Measurements from ENCODE around the gene TIMP2. TPM values are rescaled to one million over a fixed set of nuclear protein-coding genes. Genes with fewer than 3 reads are reported as not detected.

TIMP2 gene
- total RNA-seq, 1 donor from 2014 or later, result 535 TPM

DNA sequence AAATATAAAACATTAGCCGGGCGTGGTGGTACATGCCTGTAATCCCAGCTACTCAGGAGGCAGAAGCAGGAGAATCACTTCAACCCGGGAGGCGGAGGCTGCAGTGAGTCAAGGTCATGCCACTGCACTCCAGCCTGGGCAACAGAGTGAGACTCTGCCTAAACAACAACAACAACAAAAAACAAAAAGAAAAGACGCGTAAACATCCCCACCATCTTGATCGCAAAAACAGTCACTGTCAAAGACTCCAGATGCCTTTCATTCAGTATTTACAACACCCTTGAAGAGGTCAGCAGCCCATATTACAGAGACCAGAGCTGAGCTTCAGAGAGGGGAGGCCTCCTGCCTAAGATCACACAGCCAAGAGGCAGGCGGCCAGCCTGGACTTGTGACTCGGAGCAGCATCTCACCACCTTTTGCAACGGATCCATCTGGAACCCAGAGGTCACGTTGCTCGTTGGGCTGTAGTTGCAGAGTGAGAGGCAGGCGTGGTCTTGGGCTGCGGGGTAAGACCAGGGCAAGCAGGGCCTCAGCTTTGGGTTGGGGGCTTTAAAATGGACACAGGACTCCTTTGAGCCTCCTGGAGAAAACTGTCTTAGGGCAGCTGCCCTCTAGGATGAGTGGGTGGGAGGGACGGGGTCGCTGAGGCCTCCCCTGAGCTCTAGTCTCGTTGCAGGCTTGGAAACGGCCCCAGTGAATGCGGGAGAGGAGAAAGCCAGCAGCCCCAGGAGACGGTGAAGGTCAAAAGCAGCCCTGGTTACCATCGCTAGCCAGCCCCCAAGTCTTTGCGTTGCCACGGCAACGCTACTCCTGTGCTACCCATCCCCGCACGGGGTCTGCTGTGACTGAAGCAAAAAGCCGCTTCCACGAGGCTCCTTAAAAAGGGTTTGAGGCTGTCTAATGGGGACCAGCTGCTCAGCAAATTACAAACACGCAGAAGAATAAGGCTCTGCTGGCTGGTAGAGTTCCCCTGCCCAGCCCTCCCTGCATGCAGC lies 28.5 kb upstream of the TIMP2 start:
- DNase-seq (ENCODE audit: low spot score), result no peak
- Mint-ChIP-seq H3K27me3 (ENCODE audit: low read depth) (no peaks in the 10 kb centered on the region), H3K4me3 (ENCODE audit: unreplicated experiment) (no peak overlapping the region), H3K36me3 (ENCODE audit: low read depth) (peaks cover 3% of the 10 kb centered on the region), H3K9me3 (ENCODE audit: low read depth) (peaks cover 10% of the 10 kb centered on the region), H3K4me1 (ENCODE audit: low read depth) (peaks cover 18% of the 10 kb centered on the region), H3K27ac (ENCODE audit: unreplicated experiment) (no peak overlapping the region)
- TF ChIP-seq, protein P1, sequence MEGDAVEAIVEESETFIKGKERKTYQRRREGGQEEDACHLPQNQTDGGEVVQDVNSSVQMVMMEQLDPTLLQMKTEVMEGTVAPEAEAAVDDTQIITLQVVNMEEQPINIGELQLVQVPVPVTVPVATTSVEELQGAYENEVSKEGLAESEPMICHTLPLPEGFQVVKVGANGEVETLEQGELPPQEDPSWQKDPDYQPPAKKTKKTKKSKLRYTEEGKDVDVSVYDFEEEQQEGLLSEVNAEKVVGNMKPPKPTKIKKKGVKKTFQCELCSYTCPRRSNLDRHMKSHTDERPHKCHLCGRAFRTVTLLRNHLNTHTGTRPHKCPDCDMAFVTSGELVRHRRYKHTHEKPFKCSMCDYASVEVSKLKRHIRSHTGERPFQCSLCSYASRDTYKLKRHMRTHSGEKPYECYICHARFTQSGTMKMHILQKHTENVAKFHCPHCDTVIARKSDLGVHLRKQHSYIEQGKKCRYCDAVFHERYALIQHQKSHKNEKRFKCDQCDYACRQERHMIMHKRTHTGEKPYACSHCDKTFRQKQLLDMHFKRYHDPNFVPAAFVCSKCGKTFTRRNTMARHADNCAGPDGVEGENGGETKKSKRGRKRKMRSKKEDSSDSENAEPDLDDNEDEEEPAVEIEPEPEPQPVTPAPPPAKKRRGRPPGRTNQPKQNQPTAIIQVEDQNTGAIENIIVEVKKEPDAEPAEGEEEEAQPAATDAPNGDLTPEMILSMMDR (IDR thresholded peaks at IDR 0.05), result no peak

DNA sequence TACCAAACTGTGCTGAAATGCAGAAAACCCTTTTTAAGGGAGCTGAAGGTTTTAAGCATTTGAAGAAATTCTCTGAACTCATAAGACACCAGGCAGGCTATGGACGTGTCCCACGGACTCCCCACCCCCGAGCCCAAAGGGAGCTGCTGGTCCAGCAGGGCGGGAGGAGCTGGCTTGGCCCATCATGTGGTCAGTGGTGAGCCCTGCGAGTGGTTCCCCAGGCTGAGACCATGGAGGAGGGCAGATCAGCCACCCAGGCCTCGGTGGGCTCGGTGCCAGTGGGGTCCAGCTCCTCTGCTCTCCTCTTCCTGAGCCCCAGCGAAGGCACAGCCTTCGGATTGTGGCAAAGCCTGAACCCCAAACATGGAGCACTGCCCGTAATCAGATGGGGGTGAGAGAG lies 27.5 kb upstream of the TIMP2 start:
- Mint-ChIP-seq H3K36me3 (ENCODE audit: low read depth) (peaks cover 3% of the 10 kb centered on the region), H3K4me3 (ENCODE audit: unreplicated experiment) (no peak overlapping the region), H3K4me1 (ENCODE audit: low read depth) (peaks cover 21% of the 10 kb centered on the region), H3K9me3 (ENCODE audit: low read depth) (peaks cover 10% of the 10 kb centered on the region), H3K27me3 (ENCODE audit: low read depth) (no peaks in the 10 kb centered on the region), H3K27ac (ENCODE audit: unreplicated experiment) (no peak overlapping the region)
- DNase-seq (ENCODE audit: low spot score), result no peak
- TF ChIP-seq, protein P1 (IDR thresholded peaks at IDR 0.05), result no peak

DNA sequence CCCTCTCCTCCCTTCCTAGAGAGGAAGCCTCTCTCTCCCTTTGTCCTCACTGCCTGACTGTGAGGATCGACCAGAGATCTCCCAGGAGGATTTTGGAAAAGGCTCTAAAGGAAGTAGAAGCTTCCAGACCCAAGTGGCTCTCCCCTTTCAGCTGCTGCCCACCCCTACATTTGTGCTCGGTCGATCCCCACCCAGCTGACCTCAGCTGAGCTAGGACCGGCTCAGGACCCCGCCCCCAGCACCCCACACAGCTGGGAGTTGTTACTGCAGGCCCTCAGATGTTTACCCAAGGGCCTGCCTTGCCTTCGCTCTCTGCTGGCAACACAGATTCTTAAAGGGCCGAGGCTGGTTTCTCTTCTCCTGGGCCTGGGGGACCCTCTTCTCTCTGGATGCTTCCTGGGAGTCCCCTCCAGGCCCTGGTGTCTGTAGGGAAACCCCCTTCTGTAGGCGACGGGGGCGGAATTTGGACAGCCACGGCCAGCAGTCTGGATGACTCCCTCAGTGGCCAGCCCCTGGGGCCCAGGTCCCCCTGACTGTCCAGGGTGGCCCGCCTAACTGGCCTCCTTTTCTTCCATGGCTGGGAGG lies 26.9 kb upstream of the TIMP2 start:
- DNase-seq (ENCODE audit: low spot score), result no peak
- TF ChIP-seq, protein P1 (IDR thresholded peaks at IDR 0.05), result no peak
- H3K36me3 Mint-ChIP-seq (ENCODE audit: low read depth), result peaks cover 3% of the 10 kb centered on the region
- peaks cover 10% of the 10 kb centered on the region for H3K9me3 Mint-ChIP-seq (ENCODE audit: low read depth)
- peak overlapping the region; percentile 49 for H3K4me3 Mint-ChIP-seq (ENCODE audit: unreplicated experiment)
- no peaks in the 10 kb centered on the region for H3K27me3 Mint-ChIP-seq (ENCODE audit: low read depth)
- peak overlapping the region; percentile 83 for H3K27ac Mint-ChIP-seq (ENCODE audit: unreplicated experiment)
- peaks cover 26% of the 10 kb centered on the region for H3K4me1 Mint-ChIP-seq (ENCODE audit: low read depth)

DNA sequence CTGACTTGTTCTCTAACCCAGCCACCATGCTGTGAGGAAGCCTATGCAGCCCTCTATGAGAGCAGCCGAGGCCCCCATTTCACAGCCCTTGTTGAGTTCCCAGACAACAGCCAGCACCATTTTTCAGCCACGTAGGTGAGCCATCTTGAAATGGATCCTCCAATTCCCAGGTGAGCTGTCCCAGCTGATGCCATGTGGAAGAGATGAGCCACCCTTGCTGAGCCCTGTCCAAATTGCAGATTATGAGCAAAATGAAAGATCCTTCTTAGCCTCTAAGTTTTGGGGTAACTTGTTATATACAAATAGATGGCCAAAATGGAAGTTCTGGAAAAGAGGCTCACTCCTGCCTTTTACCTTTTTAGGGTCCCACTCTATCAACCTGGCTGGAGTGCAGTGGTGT lies 25.7 kb upstream of the TIMP2 start:
- Mint-ChIP-seq H3K4me3 (ENCODE audit: unreplicated experiment) (no peak overlapping the region), H3K4me1 (ENCODE audit: low read depth) (peaks cover 26% of the 10 kb centered on the region), H3K36me3 (ENCODE audit: low read depth) (peaks cover 3% of the 10 kb centered on the region), H3K9me3 (ENCODE audit: low read depth) (peaks cover 10% of the 10 kb centered on the region), H3K27me3 (ENCODE audit: low read depth) (no peaks in the 10 kb centered on the region), H3K27ac (ENCODE audit: unreplicated experiment) (no peak overlapping the region)
- no peak for DNase-seq (ENCODE audit: low spot score)
- TF ChIP-seq, protein P1 (IDR thresholded peaks at IDR 0.05), result no peak
